Activated CD8-positive, alpha-beta memory T cell treated with anti-CD3 and anti-CD28 coated beads for 4 hours (primary cell): ENCODE data around the gene ZNF709.
"Not testable (repeated sequence)": the region's sequence is repeated elsewhere in the genome, so short reads cannot be mapped to it uniquely, and the experiment has no call there.

Experiments
- DNase-seq, 2 donors: peaks; one replicate each; pipeline ENCODE4 v3.0.0-alpha.2; 2020; ENCODE audit warnings: low read depth in 2 of 2

Gene ZNF709

GRCh38 chr19:12484371-12485051 lies at the start of gene ZNF709:
TSS of gene ZNF709 (minus strand) at chr19:12484816. CDS start at chr19:12484657, 159 bp downstream.
- DNase-seq, result peak; percentile 72 to 78

GRCh38 chr19:12527034-12527836 lies 42.6 kb upstream of the ZNF709 start:
- no peak for DNase-seq

GRCh38 chr19:12526542-12526941 lies 41.9 kb upstream of the ZNF709 start:
- DNase-seq, result no peak

- DNase-seq, result no peak
These were observed 37.4 kb upstream of the ZNF709 start for GRCh38 chr19:12521996-12522395.

GRCh38 chr19:12513531-12514061 lies 29.0 kb upstream of the ZNF709 start:
- DNase-seq, result no peak

GRCh38 chr19:12497032-12497431 lies 12.4 kb upstream of the ZNF709 start:
- DNase-seq, result no peak

- no peak for DNase-seq
These were observed 11.9 kb upstream of the ZNF709 start for GRCh38 chr19:12496480-12496879.

GRCh38 chr19:12495002-12495802 lies 10.6 kb upstream of the ZNF709 start:
- DNase-seq, result peak; percentile 86

GRCh38 chr19:12494260-12494860 lies 9.7 kb upstream of the ZNF709 start:
- DNase-seq, result no peak

- DNase-seq, result not testable (repeated sequence)
These were observed 1.7 kb upstream of the ZNF709 start for GRCh38 chr19:12486265-12486783.

- DNase-seq, result no peak
These were observed 955 bp upstream of the ZNF709 start for GRCh38 chr19:12485571-12485970.

GRCh38 chr19:12485052-12485416 lies 418 bp upstream of the ZNF709 start:
- DNase-seq, result no peak

- no peak for DNase-seq
These were observed 625 bp downstream of the ZNF709 start for GRCh38 chr19:12484011-12484370.

GRCh38 chr19:12482509-12482886 lies 2.1 kb downstream of the ZNF709 start:
- DNase-seq, result no peak

- no peak for DNase-seq
These were observed 2.7 kb downstream of the ZNF709 start for GRCh38 chr19:12481781-12482508.

- DNase-seq, result no peak
These were observed 6.2 kb downstream of the ZNF709 start for GRCh38 chr19:12478234-12478941.

GRCh38 chr19:12467651-12468050 lies 17.0 kb downstream of the ZNF709 start:
- not testable (repeated sequence) for DNase-seq

- DNase-seq, result no peak
These were observed 19.4 kb downstream of the ZNF709 start for GRCh38 chr19:12465211-12465610.

- no peak for DNase-seq
These were observed 19.8 kb downstream of the ZNF709 start for GRCh38 chr19:12464769-12465168.

GRCh38 chr19:12464139-12464538 lies 20.5 kb downstream of the ZNF709 start:
- not testable (repeated sequence) for DNase-seq
